ENCODE data around the gene KRTAP1-4. TPM values are rescaled to one million over a fixed set of nuclear protein-coding genes. Genes with fewer than 3 reads are reported as not detected.

KRTAP1-4 gene
- total and polyA plus RNA-seq, 2 of the 4 experiments (the other 2 are of a cell fraction), result not detected

- no peak overlapping the region for H3K9ac ChIP-seq (ENCODE audit: low read depth, low read length)
- no peak overlapping the region for H2BK5ac ChIP-seq (ENCODE audit: low read depth, low read length, poor library complexity, severe bottlenecking)
- H3K36me3 ChIP-seq (ENCODE audit: control insufficient read depth, insufficient read depth, low read length), result no peaks in the 10 kb centered on the region
- TF ChIP-seq CTCF (conservative IDR thresholded peaks at IDR 0.05; ENCODE audit: low read depth, low read length), result no peak
- TF ChIP-seq MXI1 (IDR thresholded peaks at IDR 0.05; ENCODE audit: borderline replicate concordance, low read depth, low read length), result no peak
- no peak for TF ChIP-seq CHD1 (IDR thresholded peaks at IDR 0.05; ENCODE audit: low read depth, low read length)
- no peak for TF ChIP-seq RFX5 (IDR thresholded peaks at IDR 0.05; ENCODE audit: low read depth, low read length)
- TF ChIP-seq NFE2L2 (IDR thresholded peaks at IDR 0.05; ENCODE audit: low read depth, low read length), result no peak
- TF ChIP-seq BHLHE40 (IDR thresholded peaks at IDR 0.05; ENCODE audit: low read depth, low read length), result no peak
- TF ChIP-seq RAD21 (IDR thresholded peaks at IDR 0.05; ENCODE audit: low read length), result no peak
- TF ChIP-seq MAFK (IDR thresholded peaks at IDR 0.05; ENCODE audit: low read depth, low read length), result no peak
- no peak for TF ChIP-seq RCOR1 (IDR thresholded peaks at IDR 0.05; ENCODE audit: insufficient replicate concordance, low read length)
- no peak for TF ChIP-seq ELK1 (IDR thresholded peaks at IDR 0.05; ENCODE audit: borderline replicate concordance, low read depth, low read length)
- no peak for TF ChIP-seq USF2 (IDR thresholded peaks at IDR 0.05; ENCODE audit: low read depth, low read length)
- peak overlapping the region in 1 of 2 experiments; percentile 34; a peak in 2 of 4 replicates for H4K8ac ChIP-seq (ENCODE audit: low read depth in 2 of 2, low read length in 2 of 2)
- no peaks in the 10 kb centered on the region for H4K20me1 ChIP-seq (ENCODE audit: insufficient read depth, low read length)
- H3K18ac ChIP-seq (ENCODE audit: low read depth, low read length), result no peak overlapping the region
- no CpG with 5 or more reads among the region's 3 CpGs for WGBS, 2 experiments (ENCODE audit: extremely low coverage in 2 of 2, insufficient read length in 1 of 2)
- H4K5ac ChIP-seq (ENCODE audit: low read depth, low read length), result no peak overlapping the region
- no peak overlapping the region for H2AFZ ChIP-seq (replicated peaks; ENCODE audit: low read length, poor library complexity)
- H3K56ac ChIP-seq (ENCODE audit: extremely low read depth, insufficient read depth, low read length), result no peak overlapping the region
- ChIA-PET CTCF (no interaction called here), POLR2A (ENCODE audit: unreplicated experiment) (no interaction called here)
- no peak overlapping the region for H4K91ac ChIP-seq (ENCODE audit: insufficient read depth, low read depth, low read length)
- H2AK9ac ChIP-seq (replicated peaks; ENCODE audit: low read depth, low read length, poor library complexity), result no peak overlapping the region
- H3K79me1 ChIP-seq (ENCODE audit: low read depth in 1 of 2, low read length in 2 of 2), result no peaks in the 10 kb centered on the region
- H2AK5ac ChIP-seq (ENCODE audit: low read depth, low read length), result no peak overlapping the region
- no peaks in the 10 kb centered on the region; the same call in 1 of the 2 replicates for H3K9me1 ChIP-seq (ENCODE audit: insufficient read depth, low read length)
- BruUV-seq (replicated peaks), result no TSS peak
- peak overlapping the region; percentile 18; the same call in 1 of the 2 replicates for H2BK120ac ChIP-seq (ENCODE audit: low read depth, low read length)
- H3K27ac ChIP-seq (ENCODE audit: insufficient read depth, low read length), result no peak overlapping the region
- H3K4ac ChIP-seq (ENCODE audit: low read depth, low read length), result no peak overlapping the region
- in situ Hi-C loops (cut with MboI; ENCODE audit: low sequenced_read_pairs), result no loop called here
- no peak overlapping the region for H3K4me2 ChIP-seq (ENCODE audit: low read depth, low read length)
- dilution Hi-C loops (cut with HindIII; ENCODE audit: low sequenced_read_pairs, unreplicated experiment), result no loop called here
- no peaks in the 10 kb centered on the region; the same call in 1 of the 2 replicates for H3K27me3 ChIP-seq (ENCODE audit: control insufficient read depth, insufficient read depth, low read length)
- no peak overlapping the region for H3K14ac ChIP-seq (replicated peaks; ENCODE audit: low read depth, low read length)
- 0 out of 3 replicates have a peak overlapping the region, but pooled peaks have one; percentile 40 for H2BK15ac ChIP-seq (ENCODE audit: low read depth, low read length)
- no peak overlapping the region for H2BK20ac ChIP-seq (ENCODE audit: low read depth, low read length)
- H3K9me3 ChIP-seq (ENCODE audit: control insufficient read depth, insufficient read depth, low read length), result no peaks in the 10 kb centered on the region
- DNase-seq, result no peak
- H3K4me3 ChIP-seq (ENCODE audit: insufficient read depth, low read depth, low read length), result no peak overlapping the region
- H3K4me1 ChIP-seq (ENCODE audit: control insufficient read depth, insufficient read depth, low read length), result peaks cover 1% of the 10 kb centered on the region; the same call in 1 of the 2 replicates
- intact Hi-C loops (cut with micrococcal nuclease), result no loop called here
- ATAC-seq (ENCODE audit: low read depth), result no peak
- H3K23ac ChIP-seq (ENCODE audit: low read depth, low read length), result no peak overlapping the region
Measured at GRCh38 chr17:41013181-41013580, 16.8 kb downstream of the KRTAP1-4 start.

Data from IMR-90 (cell line).